ENCODE results near the gene SPEM3. TPM values are rescaled to one million over a fixed set of nuclear protein-coding genes. Genes with fewer than 3 reads are reported as not detected.
A peak's percentile ranks its signal among the peaks of the same experiment; 100 is the strongest.

SPEM3 gene
- total RNA-seq, 2 experiments from 2014 or later, result not detected

- BruUV-seq (replicated peaks), result no TSS peak
These were observed 13.5 kb downstream of the SPEM3 start for GRCh38 chr17:7442142-7442541.

DNA sequence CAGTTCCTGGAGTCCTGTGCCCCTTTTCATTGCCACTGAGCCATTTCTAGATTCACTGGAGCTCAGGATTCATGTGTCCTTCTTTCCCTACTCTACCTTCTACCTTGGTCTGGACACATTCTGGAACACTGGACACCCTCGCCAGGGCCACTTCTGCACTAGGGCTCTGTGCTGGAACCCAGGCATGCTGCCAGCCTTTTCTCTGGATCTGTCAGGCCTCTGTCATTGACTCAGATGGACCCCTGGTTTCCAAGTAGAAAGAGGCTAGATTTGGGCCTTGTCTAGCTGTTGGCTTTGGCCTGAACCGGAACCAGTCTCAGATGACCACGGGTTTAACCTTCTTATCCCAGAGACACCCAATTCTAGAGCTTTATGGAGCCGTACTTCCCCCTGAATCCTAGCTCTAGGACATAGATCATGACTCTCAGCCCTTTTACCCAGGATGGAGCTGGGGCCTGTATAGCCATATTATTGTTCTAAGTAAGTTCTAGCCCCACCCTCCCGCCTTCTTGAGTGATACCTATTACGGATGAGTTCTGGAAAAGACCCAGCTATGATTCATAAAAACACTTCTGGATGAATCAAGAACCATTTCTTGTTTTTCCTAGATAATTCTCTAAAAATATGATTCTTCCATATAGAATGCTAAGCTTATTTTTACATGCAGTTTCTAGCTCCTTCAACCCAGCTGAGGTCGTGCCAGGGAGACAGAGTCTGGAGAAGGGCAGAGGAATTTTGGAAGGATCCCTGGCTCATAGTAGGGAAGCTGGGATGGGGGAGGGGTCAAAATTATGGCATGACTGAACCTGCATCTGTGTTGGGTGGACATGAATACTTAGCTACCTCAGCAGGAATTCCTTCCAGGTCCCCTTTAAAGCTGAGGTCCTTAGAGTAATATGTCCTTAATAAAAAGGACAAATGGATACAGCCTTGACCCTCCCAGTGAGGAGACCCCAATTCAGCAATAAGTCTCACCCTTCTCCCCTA is 15.1 kb downstream of the SPEM3 start:
- ChIA-PET CTCF (ENCODE audit: unreplicated experiment) (no interaction called here), POLR2A (interaction anchor here (0.7 to 1.1 kb wide), 5 partner anchors 9 to 117 kb away, joined by 3 to 4 read pairs (median 3); partner anchors contain the start of genes TMEM102 and TMEM256)
- Histone ChIP-seq H3K4me1 (ENCODE audit: insufficient read depth, low read length, poor library complexity, severe bottlenecking) (peaks cover 17% of the 10 kb centered on the region), H3K4me3 (ENCODE audit: low read depth, low read length, poor library complexity, severe bottlenecking) (no peak overlapping the region), H3K36me3 (ENCODE audit: insufficient read depth, low read length) (no peaks in the 10 kb centered on the region), H3K4me2 (ENCODE audit: low read length) (no peak overlapping the region), H2AFZ (ENCODE audit: low read length) (no peak overlapping the region), H3K9me2 (ENCODE audit: insufficient read depth, low read length) (no peaks in the 10 kb centered on the region), H3K27ac (ENCODE audit: low read depth, low read length, poor library complexity, severe bottlenecking) (no peak overlapping the region), H3K79me2 (ENCODE audit: insufficient read depth, low read depth, low read length) (no peaks in the 10 kb centered on the region), H3K9me3 (ENCODE audit: low read length) (no peaks in the 10 kb centered on the region), H4K20me1 (ENCODE audit: insufficient read depth, low read length) (no peaks in the 10 kb centered on the region)
- intact Hi-C loops (cut with micrococcal nuclease; ENCODE audit: unreplicated experiment), result no loop called here
- TF ChIP-seq CTCF (conservative IDR thresholded peaks at IDR 0.05; ENCODE audit: low read length) (no peak), EZH2phosphoT487 (IDR thresholded peaks at IDR 0.05; ENCODE audit: borderline replicate concordance, low read depth, low read length) (no peak)
- TSS peak; percentile 51 for BruUV-seq (replicated peaks)
- DNase-seq (ENCODE audit: low spot score), result no peak

More at GRCh38 chr17:7442142-7442541, 13.5 kb downstream of the SPEM3 start:
- DNase-seq (ENCODE audit: low spot score), result no peak
- ChIA-PET CTCF (ENCODE audit: unreplicated experiment) (no interaction called here), POLR2A (interaction anchor here (0.6 kb wide), 2 partner anchors 13 to 124 kb away, joined by 3 to 6 read pairs; no protein-coding TSS in a partner anchor)
- Histone ChIP-seq H3K4me3 (ENCODE audit: low read depth, low read length, poor library complexity, severe bottlenecking) (no peak overlapping the region), H3K9me2 (ENCODE audit: insufficient read depth, low read length) (no peaks in the 10 kb centered on the region), H3K9me3 (ENCODE audit: low read length) (no peaks in the 10 kb centered on the region), H2AFZ (ENCODE audit: low read length) (no peak overlapping the region), H3K36me3 (ENCODE audit: insufficient read depth, low read length) (no peaks in the 10 kb centered on the region), H3K79me2 (ENCODE audit: insufficient read depth, low read depth, low read length) (no peaks in the 10 kb centered on the region), H3K27ac (ENCODE audit: low read depth, low read length, poor library complexity, severe bottlenecking) (no peak overlapping the region), H3K4me2 (ENCODE audit: low read length) (no peak overlapping the region), H4K20me1 (ENCODE audit: insufficient read depth, low read length) (no peaks in the 10 kb centered on the region), H3K4me1 (ENCODE audit: insufficient read depth, low read length, poor library complexity, severe bottlenecking) (peaks cover 31% of the 10 kb centered on the region)
- intact Hi-C loops (cut with micrococcal nuclease; ENCODE audit: unreplicated experiment), result no loop called here
- TF ChIP-seq EZH2phosphoT487 (IDR thresholded peaks at IDR 0.05; ENCODE audit: borderline replicate concordance, low read depth, low read length) (no peak), CTCF (conservative IDR thresholded peaks at IDR 0.05; ENCODE audit: low read length) (no peak)
